SU-DHL-6 (cell line): ENCODE results near the gene APOL4.

ENCODE experiments used
- H2AFZ ChIP-seq: fragments of 200-600 bp; sonication (generic); 2 replicates; pipeline ENCODE4 v1.6.1; 2014; ENCODE audit warnings: low read depth, mild to moderate bottlenecking, moderate library complexity, mixed read lengths, antibody characterized with exemption, low read length; ENCODE audit not compliant: severe bottlenecking
- H3F3A ChIP-seq: fragments of 200-600 bp; shearing (Covaris generic); 2 replicates; pipeline ENCODE4 v1.6.0; 2016; ENCODE audit warnings: antibody characterized with exemption, mild to moderate bottlenecking; ENCODE audit not compliant: insufficient read depth
- H3K27ac ChIP-seq: fragments of 200-600 bp; sonication (generic); 2 replicates; pipeline ENCODE4 v1.5.1; 2016; ENCODE audit warnings: low read depth, mild to moderate bottlenecking, low read length, moderate library complexity, mixed read lengths
- H3K27me3 ChIP-seq: fragments of 200-600 bp; sonication (generic), shearing (Covaris generic); 2 replicates; pipeline ENCODE4 v1.6.0; 2014; ENCODE audit warnings: mild to moderate bottlenecking, low read length
- H3K36me3 ChIP-seq: fragments of 200-600 bp; sonication (generic); 2 replicates; pipeline ENCODE4 v1.6.1; 2014; ENCODE audit warnings: mild to moderate bottlenecking, low read length, mixed read lengths
- H3K4me2 ChIP-seq: fragments of 300-600, 200-600 bp; shearing (Covaris generic), sonication (generic); 2 replicates; pipeline ENCODE4 v1.6.0; 2014; ENCODE audit warnings: low read length, low read depth, mild to moderate bottlenecking; ENCODE audit not compliant: poor library complexity, severe bottlenecking
- H3K4me3 ChIP-seq: fragments of 200-600 bp; sonication (generic); 2 replicates; pipeline ENCODE4 v1.5.1; 2014; ENCODE audit warnings: antibody characterized with exemption, low read length, mild to moderate bottlenecking, mixed read lengths; ENCODE audit not compliant: insufficient read depth, poor library complexity, severe bottlenecking
- H3K79me2 ChIP-seq: fragments of 200-600 bp; sonication (generic); 2 replicates; pipeline ENCODE4 v1.6.1; 2014; ENCODE audit warnings: mild to moderate bottlenecking, low read length, moderate library complexity; ENCODE audit not compliant: insufficient read depth
- H3K9ac ChIP-seq: fragments of 200-600 bp; sonication (generic); 2 replicates; pipeline ENCODE4 v1.7.0; 2014; ENCODE audit warnings: mild to moderate bottlenecking, low read length
- H3K9me2 ChIP-seq: fragments of 200-600 bp; sonication (generic); replicated peaks from 2 replicates; pipeline ENCODE4 v1.6.1; 2014; ENCODE audit warnings: low read length; ENCODE audit not compliant: insufficient read depth
- H3K9me3 ChIP-seq: fragments of 200-600 bp; sonication (generic); 2 replicates; pipeline ENCODE4 v1.6.1; 2014; ENCODE audit warnings: low read length, mixed read lengths; ENCODE audit not compliant: insufficient read depth
- H4K20me1 ChIP-seq: fragments of 200-600 bp; sonication (generic); 2 replicates; pipeline ENCODE4 v1.6.1; 2014; ENCODE audit warnings: low read depth, mild to moderate bottlenecking, antibody characterized with exemption, low read length, moderate library complexity, mixed read lengths
- CTCF ChIP-seq: fragments of 200-600 bp; sonication (generic); IDR thresholded peaks from one replicate; pipeline ENCODE4 v1.5.1; 2017; ENCODE audit warnings: antibody characterized with exemption, mild to moderate bottlenecking, low read length, moderate library complexity; ENCODE audit not compliant: insufficient read depth, poor library complexity, severe bottlenecking
- EZH2phosphoT487 ChIP-seq: fragments of 200-600 bp; sonication (generic), shearing (Covaris generic); conservative IDR thresholded peaks from 2 replicates; pipeline ENCODE4 v1.6.1; 2018; ENCODE audit warnings: mild to moderate bottlenecking, antibody characterized with exemption, low read length, moderate library complexity, mixed read lengths

Gene APOL4

GRCh38 chr22:36239150-36239400 lies 37.5 kb upstream of the APOL4 start:
- no peaks in the 10 kb centered on the region for H3K79me2 ChIP-seq
- H3K9me2 ChIP-seq = no peaks in the 10 kb centered on the region
- H3K27me3 ChIP-seq = no peaks in the 10 kb centered on the region
- no peak for TF ChIP-seq EZH2phosphoT487
- TF ChIP-seq CTCF = no peak
- no peak overlapping the region for H3K4me3 ChIP-seq
- H3K4me2 ChIP-seq = peak overlapping the region; percentile 42
- no peaks in the 10 kb centered on the region for H4K20me1 ChIP-seq
- no peaks in the 10 kb centered on the region for H3K9me3 ChIP-seq
- H2AFZ ChIP-seq = peak overlapping the region; percentile 37
- H3K9ac ChIP-seq = peak overlapping the region; percentile 19; the same call in 1 of the 2 replicates
- no peak overlapping the region for H3K27ac ChIP-seq
- H3K36me3 ChIP-seq = no peaks in the 10 kb centered on the region
- H3F3A ChIP-seq = no peaks in the 10 kb centered on the region

- Histone ChIP-seq H3K4me3 (no peak overlapping the region), H2AFZ (peak overlapping the region; percentile 37), H3K27ac (no peak overlapping the region)
These were observed 37.0 kb upstream of the APOL4 start for GRCh38 chr22:36238373-36239149.

GRCh38 chr22:36237462-36238372 lies 36.1 kb upstream of the APOL4 start:
- Histone ChIP-seq H2AFZ (no peak overlapping the region), H4K20me1 (no peaks in the 10 kb centered on the region), H3K27me3 (no peaks in the 10 kb centered on the region), H3K36me3 (no peaks in the 10 kb centered on the region), H3K9ac (no peak overlapping the region), H3F3A (no peaks in the 10 kb centered on the region), H3K9me2 (no peaks in the 10 kb centered on the region), H3K4me3 (no peak overlapping the region), H3K9me3 (no peaks in the 10 kb centered on the region), H3K4me2 (no peak overlapping the region), H3K79me2 (no peaks in the 10 kb centered on the region), H3K27ac (no peak overlapping the region)
- TF ChIP-seq EZH2phosphoT487 (no peak), CTCF (no peak)

More at GRCh38 chr22:36238373-36239149, 37.0 kb upstream of the APOL4 start:
- no peaks in the 10 kb centered on the region for H3K36me3 ChIP-seq
- no peaks in the 10 kb centered on the region for H3K27me3 ChIP-seq
- H3K9me3 ChIP-seq = no peaks in the 10 kb centered on the region
- TF ChIP-seq CTCF (no peak), EZH2phosphoT487 (no peak)
- no peaks in the 10 kb centered on the region for H3K9me2 ChIP-seq
- no peak overlapping the region for H3K9ac ChIP-seq
- peak overlapping the region; percentile 42 for H3K4me2 ChIP-seq
- no peaks in the 10 kb centered on the region for H3K79me2 ChIP-seq
- no peaks in the 10 kb centered on the region for H3F3A ChIP-seq
- H4K20me1 ChIP-seq = no peaks in the 10 kb centered on the region
